GM18517 (cell line): ENCODE data around the gene PPP1R16B.

ENCODE experiments used
- ATAC-seq: cut with Tn5 transposase; IDR thresholded peaks from one replicate; pipeline ENCODE4 v1.9.1; 2021; ENCODE audit warnings: mild to moderate bottlenecking, moderate library complexity; ENCODE audit not compliant: unreplicated experiment

The PPP1R16B gene

DNA sequence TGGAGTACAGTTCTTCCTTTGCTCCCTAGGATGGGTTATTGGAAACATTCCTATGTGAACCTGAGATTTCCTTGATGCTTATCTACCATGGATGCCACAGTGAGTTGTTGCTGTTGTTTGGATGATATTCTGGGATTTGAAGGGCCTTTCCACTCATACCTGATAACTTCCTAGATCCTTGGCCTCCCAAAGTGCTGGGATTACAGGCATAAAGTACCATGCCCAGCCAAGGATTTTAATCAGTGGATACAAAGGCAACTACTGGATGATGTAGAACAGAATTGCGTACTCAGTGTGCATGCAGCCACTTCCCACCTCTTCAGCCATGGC, 20.0 kb downstream of the PPP1R16B start:
- ATAC-seq = no peak

DNA sequence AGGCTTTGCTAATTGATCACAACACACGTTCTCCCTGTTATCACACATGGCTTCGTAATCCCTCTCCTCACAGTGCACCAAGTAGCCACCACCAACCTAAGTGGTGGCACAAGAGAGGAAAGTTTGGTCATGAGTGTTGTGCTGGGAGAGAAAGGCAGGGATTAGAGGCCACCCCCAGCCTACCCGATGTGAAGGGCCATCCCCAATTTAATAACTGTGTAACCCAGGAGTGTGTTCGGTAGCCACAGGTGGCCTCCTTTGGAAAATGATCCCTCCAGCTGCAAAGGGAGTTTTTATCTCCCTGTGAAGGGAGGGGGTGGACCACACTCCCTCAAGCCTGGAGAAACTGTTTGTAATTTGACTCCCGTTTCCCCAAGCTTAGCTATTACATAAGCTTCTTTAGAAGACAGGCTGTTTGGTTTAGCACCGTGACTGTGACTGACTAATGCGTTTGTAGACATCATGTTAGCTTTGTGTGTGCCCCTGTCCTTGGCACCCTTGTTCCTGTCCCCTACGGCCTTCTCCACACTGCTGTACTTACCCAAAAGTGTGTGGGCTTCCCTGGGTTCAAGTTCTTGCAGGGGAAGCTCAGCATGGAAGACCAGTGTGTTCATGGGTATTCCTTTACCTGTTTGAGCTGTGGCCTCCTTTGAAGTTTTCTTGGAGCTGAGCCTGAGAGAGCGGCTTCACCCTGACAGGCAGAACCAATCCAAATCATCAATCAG, 20.6 kb downstream of the PPP1R16B start:
- ATAC-seq = no peak

DNA sequence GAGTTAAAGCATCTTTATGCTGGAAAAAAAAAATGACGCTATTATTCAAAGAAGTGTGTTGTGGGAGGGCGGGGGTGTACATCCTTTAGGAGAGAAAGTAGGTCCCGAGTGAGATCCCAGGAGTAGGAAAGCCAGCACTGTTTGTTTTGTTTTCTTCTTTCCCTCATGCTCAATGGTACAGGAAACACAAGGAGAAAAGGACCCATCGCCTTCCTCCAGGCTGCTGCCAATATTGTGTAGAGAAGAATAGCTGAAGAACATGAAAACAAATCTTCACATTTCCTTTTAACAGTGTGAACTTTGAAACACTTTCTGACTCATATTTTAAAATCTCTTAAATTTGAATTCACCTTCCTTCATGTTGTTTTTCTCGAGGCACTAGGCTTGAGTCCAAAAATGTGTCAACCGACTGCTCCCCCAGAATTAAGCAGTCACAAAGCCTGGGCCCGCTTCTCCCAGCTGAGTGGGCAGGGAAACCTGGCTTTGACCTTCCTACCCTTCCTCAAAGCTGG, 22.3 kb downstream of the PPP1R16B start:
- no peak for ATAC-seq

DNA sequence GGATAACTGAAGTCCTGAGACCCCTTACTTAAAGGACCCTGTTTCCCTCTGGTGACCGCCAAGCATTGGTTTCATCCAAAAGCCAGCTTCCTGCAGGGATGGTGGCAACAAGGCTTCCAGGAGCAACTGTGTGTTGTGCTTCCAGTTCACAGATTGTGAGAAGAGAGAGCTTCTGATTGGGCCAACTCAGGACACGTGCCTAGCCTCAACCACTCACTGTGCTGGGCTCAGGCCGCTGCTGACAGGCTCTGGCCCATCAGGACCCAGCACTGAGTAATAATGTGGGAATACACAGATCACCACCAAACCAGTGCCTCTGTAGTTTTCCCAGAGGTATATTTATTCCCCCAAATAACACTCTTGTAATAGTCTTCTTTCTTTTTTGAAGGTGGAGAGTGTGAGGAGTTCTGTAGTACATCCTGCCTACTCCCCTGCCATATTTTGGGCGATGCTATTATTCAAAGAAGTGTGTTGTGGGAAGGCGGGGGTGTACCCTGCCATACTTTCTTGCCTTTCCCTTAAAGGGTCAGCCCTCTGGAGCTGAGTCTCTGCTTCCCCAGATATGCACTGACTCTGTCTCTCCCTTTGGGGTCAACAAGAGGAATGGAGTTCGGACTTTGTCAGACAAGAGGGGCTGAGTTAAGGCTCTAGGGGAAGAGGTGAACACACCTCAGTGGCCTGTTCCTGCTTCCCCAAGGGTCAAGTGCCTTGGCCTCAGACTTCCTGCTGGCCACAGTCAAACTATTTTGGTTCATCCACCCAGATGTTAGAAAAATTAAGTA, 23.2 kb downstream of the PPP1R16B start:
- ATAC-seq = no peak

DNA sequence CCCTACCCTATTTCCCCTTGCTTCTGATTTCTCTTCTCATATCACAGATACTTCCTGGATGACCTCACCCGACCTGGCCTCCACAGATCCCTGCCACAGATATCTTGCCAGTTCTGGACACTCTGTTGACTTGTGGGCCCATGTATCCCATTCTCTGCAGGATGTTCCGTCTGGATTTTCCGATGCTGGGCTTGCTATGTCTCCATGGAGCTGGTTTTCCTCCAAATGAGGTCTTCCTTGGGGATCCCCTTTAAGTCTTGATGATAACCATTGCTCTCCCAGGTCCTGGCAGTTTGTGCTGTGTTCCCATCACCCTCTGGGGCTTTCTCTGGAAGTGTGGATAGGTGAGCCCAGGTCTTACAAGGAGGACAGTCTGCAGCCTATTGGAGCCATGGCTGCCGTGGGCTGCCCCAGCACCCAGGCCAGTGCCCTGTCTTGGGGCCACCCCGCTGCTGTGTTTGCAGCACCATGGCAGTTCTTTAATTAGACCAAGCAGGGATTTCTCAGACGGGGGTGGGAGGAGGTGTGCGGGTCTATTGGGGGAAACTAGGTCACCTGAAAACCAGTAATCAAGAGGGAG, 23.9 kb downstream of the PPP1R16B start:
- ATAC-seq = no peak

DNA sequence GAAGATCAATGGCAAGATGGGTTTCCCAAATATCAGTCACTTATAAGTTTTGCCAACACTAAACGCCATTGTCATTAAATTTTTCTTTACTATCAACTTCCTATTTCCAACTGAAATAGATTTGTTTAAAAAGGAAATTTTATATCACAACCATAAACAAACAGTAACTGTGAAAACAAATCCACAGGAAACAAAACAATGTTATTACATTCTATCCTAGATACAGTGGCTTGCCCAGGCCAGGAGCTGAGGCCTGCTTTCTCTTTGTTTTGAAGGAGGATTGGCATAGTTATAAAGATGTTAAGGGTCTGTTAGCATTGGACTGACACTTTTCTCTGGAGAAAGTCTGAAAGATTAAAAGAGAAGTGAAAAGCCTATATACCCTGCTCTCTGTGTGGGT, 24.9 kb downstream of the PPP1R16B start:
- no peak for ATAC-seq

DNA sequence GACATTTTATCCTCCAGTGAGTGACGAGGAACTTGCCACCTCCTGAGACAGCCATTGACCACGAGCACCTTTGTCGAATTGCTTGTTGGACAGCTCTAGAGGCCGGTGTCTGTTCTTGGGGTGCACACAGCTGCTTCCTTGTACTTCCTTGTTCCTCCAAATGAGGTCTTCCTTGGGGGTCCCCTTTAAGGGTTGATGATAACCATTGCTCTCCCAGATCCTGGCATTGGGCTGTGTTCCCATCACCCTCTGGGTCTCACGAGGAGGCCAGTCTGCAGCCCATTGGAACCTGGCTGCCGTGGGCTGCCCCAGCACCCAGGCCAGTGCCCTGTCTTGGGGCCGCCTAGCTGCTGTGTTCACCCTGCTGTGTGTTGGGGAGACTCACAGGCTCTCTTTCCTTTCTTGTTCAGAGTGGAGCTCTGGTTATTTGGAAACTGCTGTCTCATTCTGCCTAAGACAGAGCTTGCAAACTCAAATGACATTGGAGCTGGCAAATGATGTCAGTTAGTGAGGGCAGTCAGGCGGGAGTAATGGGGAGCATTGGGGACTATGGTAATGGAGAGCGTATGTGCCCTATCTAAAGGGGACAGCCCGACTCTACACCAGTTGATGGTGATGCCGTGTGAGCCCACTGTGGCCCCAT, 25.7 kb downstream of the PPP1R16B start:
- no peak for ATAC-seq

DNA sequence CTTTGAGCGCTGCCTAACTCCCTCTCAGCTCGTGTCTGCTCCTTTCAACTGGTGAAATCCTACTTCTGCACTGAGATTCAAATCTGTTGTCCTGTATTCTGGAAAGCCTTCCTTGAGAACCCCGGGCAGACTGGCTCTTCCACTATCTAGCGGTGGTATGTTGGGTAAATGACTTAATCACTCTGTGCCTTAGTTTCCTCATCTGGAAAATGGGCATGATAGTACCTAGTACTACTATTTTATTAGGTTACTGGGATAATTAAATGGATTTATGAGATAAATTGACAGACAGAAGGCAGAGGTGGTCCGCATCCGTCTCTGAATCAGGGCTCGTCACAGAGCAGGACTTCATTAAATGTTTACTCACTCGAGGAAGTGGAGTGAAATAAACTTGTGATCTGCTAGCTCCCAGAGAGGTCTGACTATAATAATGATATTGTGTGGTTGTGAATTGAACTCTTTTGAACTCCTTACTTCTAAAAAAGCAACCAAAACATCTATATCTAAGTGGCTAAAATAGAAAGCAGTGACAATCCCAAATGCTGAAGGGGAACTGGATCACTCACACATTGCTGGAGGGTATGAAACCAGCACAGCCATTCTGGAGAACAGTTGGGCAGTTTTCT, 26.6 kb downstream of the PPP1R16B start:
- no peak for ATAC-seq

DNA sequence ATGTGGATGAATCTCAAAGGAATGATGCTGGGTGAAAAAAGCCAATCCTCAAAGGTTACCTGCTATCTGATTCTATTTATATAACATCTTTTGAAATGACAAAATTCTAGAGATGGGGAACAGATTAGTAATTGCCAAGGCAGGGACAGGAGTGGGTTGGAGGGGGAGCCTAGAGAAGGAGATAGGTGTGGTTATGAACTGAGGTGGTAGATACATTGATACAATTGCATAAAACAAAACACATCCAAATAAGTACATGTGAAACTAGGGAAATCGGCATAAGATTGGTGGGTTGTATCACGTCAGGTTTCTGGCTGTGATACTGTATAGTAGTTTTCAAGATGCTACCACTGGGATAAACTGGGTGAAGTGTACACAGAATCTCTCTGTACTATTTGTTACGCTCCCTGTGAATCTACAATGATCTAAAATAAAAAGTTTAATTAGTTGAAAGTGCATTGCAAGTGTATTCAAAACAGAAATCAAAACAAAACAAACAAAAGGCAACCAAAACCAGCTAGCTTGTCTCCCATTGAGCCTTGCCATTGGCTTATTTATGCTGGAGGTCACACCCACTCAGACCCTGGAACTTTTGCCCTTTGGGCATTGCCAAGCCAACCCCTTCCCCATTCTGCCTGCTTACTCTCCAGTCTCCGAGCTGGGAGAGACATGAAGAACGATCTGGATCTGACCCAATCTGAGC, 27.8 kb downstream of the PPP1R16B start:
- ATAC-seq = no peak

DNA sequence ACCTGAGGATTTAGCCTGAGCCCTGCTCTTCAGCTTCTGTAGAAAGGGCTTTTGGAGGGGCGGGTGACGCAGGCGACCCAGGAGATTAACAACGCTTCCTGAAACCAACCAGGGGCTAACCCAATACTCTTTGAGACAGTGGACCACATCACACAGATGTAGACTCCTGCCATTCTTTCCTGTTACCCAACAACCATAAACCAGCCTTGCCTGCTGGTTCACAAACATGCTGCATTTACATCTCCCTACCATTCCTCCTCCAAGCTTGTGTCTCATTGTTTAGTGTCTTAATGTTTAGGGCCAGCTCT, 28.3 kb downstream of the PPP1R16B start:
- no peak for ATAC-seq

DNA sequence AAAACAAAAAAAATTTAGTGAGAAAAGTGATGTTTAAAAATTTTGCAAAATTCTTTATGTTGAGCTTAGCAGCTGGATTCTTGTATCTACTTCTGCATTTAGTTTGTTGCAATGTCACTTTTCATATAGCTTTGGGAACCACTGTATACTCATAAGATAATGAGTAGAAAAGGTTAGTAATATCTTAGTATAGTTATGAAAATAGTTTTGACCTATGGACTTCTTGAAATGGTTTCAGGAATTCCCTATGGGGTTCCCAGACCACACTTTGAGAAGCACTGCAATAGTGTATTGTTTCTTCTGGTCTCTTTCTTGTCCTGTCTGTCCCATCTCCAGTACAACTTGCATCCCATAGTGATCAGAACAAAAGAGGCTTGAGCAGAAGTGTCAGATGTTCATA, 29.4 kb downstream of the PPP1R16B start:
- ATAC-seq = no peak

DNA sequence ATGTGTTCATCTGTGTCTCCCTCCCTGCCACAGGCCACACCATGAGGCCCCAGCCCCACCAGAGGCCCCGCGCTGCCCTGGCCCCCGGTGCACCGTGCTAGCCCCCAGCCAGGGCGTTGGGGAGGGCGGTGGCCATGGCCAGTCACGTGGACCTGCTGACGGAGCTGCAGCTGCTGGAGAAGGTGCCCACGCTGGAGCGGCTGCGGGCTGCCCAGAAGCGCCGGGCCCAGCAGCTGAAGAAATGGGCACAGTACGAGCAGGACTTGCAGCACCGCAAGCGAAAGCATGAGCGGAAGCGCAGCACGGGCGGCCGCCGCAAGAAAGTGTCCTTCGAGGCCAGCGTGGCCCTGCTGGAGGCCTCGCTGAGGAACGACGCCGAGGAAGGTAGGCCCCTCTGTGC, 30.3 kb downstream of the PPP1R16B start:
- ATAC-seq = no peak

DNA sequence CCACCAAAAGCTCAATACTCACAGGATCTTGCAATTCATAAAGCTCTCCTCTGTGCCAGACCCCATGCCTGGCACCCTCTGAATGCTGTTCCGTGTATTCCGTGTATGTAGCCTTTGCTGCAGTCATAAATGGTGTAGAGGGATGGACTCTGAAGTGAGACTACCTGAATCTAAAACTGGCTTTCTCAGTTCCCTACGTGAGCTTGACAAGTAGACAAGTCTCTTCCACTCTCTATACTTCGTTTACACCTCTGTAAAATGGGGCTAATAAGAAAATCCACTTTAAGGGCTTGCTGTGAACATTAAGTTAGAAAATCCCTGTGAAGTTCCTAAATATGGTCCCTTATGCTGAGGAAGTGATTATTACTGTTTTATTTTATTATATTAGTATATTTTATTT, 31.5 kb downstream of the PPP1R16B start:
- no peak for ATAC-seq

DNA sequence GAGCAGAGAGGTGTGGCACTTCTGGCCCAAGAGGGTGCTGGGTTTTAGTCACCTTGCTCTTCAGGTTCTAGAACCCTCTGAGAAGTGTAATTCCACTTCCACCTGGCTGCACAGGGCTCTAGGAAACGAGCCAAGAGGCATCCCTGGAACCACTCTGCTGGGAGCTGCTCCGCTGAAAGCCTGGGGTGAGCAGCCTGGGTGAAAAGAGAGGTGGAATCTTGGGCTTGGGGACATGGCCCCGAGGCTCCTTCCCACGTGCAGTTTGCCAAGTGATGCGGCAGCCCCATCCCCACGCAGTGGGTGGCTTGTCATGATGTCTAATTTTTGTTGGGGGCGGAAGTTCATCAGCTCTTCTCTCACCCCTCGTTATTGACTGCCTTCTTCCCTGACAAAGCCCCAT, 32.8 kb downstream of the PPP1R16B start:
- no peak for ATAC-seq

DNA sequence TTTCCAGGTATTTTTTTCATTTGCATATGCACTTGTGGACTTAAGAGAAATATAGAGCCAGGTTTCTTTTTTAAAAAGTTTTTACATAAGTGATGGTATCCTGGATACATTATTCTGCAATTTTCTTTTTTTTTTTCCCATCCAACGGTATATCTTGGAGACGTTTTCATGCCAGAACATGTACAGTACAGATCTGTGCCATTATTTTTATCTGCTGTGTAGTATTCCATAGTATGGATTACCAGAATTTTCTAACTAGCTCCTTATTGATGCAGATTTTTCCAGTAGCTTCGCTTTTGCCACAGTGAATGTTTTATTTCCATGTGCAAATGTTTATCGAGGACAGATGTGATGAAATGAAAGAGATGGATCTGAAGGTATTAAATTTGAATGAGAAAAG, 34.1 kb downstream of the PPP1R16B start:
- ATAC-seq = no peak

DNA sequence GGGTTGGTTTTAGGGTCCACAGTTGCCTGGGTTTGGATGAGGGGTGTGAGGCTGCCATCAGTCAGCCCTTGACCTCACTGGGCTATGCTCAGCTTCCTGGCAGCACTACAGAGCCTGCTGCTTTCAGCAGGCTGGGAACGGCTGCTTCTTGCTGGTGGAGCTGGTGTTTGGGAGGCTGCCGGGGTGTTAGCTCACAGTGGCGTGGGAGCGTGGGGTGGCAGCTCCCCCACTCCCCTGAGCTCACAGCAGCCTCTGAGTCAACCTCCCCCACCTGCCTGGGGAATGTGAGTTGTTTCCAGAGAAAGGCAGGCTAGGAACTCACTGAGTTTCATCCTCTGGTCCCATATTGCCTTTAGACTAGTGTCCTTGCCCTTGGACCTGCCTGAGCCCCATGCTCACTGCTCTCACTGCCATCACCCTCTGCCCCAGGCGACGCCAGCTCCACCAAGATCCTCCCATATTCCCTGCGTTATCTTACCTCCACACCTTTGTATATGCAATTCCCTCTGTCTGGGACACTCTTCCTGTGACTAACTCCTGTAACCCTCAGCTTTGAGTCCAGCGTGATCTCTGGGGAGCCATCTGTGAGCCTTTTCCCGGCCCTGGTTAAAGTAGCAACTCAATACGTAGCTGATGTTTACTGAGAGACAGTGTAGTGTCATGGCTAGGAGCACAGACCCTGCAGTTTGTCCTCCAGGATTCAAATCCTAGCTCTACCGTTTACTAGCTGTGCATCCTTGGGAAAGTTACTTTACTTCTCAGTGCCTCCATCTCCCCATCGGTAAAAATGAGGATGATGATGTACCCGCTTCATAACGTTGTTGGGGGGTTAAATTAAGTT, 34.8 kb downstream of the PPP1R16B start:
- no peak for ATAC-seq

DNA sequence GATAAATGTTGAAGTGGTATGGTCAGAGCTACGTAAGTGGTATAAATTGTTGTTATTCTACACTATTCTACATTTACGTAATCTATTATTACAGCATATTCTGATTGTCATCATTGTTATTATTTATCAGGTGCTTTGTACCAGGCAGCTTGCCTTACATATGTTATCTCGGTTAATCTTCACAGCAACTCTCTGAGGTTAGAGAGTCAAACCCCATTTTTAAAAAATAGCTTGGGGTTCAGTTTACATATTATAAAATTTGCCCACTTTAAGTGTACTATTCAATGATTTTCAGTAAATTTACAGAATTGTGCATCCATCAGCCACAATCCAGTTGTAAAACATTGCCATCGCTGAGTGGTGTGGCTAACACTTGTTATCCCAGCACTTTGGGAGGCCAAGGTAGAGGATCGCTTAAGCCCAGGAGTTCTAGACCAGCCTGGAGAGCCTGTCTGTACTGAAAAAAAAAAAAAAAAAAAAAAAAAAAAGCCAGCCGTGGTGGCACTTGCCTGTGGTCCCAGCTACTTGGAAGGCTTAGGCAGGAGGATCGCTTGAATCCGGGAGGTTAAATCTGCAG, 35.5 kb downstream of the PPP1R16B start:
- no peak for ATAC-seq

DNA sequence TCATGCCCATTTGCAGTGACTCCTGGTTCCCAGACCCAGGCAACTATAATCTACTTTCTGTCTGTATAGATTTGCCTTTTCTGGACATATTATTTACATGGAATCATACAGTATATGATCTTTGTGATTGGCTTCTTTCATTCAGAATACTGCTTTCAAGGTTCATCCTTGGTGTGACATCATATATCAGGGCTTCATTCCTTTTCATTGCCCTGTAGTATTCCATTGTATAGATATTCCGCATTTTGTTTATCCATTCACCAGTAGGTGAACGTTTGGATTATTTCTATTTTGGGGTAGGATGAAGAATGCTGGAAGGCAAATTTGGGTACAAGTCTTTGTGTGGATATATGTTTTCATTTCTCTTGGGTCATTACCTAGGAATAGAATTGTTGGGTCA, 36.1 kb downstream of the PPP1R16B start:
- ATAC-seq = no peak

DNA sequence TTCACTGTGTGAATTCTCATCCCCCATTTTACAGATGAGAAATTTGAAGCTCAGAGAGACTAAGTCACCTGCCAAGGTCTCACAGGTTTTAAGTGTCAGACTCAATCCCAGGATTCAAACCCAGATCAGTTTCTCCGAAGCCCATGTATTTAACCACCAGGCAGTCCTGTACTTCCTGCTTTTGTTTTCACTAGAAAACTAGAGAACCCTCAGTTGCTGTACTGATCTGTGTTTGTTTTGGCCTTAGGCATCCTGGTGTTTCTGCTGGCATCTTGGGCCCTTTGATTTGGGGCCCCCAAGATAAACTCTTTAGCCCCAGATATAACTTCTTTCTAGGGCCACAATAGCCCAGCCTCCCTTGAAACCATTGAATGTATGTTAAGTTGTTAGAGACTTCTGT, 36.5 kb downstream of the PPP1R16B start:
- peak; percentile 27 for ATAC-seq
